ENCODE measurements around the gene MATR3. TPM values are rescaled to one million over a fixed set of nuclear protein-coding genes. Genes with fewer than 3 reads are reported as not detected.
"Not testable (repeated sequence)": the region's sequence is repeated elsewhere in the genome, so short reads cannot be mapped to it uniquely, and the experiment has no call there.

MATR3 gene
- total and polyA plus RNA-seq, 8 donors, result 171 to 638 (median 534) TPM

DNA sequence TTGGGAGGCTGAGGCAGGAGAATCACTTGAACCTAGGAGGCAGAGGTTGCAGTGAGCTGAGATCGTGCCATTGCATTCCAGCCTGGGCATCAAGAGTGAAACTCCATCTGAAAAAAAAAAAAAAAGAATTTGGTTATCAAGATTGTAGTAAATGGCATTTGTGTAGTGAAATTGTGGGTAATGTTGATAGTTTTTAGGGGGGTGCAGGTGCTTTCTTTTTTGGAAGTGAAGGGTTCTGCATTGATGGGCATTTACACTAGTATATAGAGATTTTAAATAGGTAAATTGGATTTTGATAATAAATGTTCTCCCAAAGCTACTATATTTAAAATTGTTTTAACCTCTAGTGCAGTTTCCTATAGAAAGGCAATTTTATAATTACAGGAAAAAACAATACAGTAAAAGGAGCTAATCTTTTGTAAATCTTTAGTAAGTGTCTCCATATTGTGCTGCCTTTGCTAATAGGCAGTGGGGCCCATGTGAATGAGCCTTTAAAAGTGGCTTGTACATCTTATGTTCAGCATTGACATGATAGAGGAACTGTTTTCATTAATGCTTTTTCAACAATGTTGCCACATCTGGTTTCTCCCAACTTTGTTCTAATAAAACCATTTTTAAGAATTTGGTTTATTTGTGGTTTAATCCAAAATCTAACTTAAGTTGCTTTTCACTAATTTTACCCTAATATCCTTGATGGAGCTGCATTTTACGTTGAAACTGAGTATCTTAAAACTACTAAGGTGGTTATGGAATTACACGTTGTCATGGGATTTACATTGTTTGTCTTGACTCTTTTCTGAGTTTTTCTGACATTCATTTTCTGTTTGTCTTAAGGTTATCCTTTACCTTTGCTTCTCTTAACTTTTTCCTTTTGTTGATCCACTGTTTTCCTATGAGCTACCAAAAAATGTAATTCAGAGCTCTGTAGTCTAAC is 11.1 kb downstream of the MATR3 start:
- DNase-seq (no peak), ATAC-seq (no peak)
- Histone ChIP-seq H3K4me3 (no peak overlapping the region), H3K9me3 (no peaks in the 10 kb centered on the region), H3K36me3 (no peaks in the 10 kb centered on the region), H3K27ac (no peak overlapping the region), H3K27me3 (no peaks in the 10 kb centered on the region), H3K4me1 (peaks cover 9 to 94% of the 10 kb centered on the region in 2 donors)
- TF ChIP-seq, protein P1, sequence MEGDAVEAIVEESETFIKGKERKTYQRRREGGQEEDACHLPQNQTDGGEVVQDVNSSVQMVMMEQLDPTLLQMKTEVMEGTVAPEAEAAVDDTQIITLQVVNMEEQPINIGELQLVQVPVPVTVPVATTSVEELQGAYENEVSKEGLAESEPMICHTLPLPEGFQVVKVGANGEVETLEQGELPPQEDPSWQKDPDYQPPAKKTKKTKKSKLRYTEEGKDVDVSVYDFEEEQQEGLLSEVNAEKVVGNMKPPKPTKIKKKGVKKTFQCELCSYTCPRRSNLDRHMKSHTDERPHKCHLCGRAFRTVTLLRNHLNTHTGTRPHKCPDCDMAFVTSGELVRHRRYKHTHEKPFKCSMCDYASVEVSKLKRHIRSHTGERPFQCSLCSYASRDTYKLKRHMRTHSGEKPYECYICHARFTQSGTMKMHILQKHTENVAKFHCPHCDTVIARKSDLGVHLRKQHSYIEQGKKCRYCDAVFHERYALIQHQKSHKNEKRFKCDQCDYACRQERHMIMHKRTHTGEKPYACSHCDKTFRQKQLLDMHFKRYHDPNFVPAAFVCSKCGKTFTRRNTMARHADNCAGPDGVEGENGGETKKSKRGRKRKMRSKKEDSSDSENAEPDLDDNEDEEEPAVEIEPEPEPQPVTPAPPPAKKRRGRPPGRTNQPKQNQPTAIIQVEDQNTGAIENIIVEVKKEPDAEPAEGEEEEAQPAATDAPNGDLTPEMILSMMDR (IDR thresholded peaks at IDR 0.05), result no peak
- intact Hi-C loops (cut with DNase I), result no loop called here

DNA sequence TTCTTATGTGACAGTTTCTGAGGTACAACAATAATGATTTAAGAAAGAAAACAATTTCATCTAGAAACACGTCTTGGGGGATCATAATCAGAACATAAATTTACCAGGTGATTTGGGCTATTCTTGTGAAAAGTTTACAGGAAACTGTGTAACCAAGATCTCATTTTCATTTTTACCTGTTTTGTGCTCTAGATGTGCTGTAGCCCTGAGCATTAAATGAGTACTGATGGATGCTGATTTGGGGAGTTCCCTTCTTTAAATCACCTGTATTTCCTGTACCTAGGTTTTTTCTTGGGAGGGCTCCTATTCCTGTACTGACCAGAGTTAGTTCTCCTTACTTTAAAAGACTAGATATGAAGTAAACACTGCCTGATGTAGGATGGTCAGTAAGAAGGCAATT is 12.7 kb downstream of the MATR3 start:
- Histone ChIP-seq H3K9me3 (no peaks in the 10 kb centered on the region), H3K36me3 (no peaks in the 10 kb centered on the region), H3K4me1 (peaks cover 4 to 96% of the 10 kb centered on the region in 2 donors), H3K27me3 (no peaks in the 10 kb centered on the region), H3K4me3 (no peak overlapping the region), H3K27ac (no peak overlapping the region)
- DNase-seq, result no peak
- ATAC-seq, result no peak
- TF ChIP-seq, protein P1 (IDR thresholded peaks at IDR 0.05), result no peak
- intact Hi-C loops (cut with DNase I), result no loop called here

DNA sequence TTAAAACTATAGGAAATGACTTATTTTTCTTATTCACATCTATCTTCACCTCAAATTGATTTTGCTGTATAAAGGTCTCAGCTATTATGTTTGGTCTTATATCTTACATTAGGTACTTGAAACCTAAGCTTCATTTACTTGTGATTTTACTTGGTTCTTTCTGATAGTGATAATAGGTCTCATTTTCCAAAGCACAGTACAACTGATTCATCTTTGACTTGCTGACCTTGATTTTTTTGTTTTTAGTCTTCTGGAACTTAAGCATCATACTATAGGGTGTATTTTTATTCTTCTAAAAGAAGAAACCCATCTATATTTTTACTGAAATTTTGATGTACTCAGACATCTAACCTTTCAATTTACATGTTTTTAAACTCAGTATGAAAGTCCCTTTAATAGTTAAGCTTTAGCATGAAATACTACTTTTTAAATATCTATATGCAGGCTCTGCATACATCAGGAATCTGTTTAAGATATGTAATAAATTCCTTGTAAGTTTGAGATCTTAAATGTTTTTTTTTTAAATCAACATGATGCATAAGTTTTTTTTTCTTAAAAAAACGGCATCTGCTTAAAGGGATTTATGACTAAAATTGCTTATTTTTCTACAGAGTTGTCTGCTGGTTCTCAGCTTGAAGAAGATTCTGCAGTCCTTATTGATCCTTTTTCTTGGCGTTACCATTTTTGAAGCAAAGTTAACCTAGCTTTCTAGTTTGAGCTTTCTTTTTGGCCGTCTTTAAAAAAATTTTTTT is 13.3 kb downstream of the MATR3 start:
- Histone ChIP-seq H3K27me3 (no peaks in the 10 kb centered on the region), H3K4me1 (peaks cover 4 to 92% of the 10 kb centered on the region in 2 donors), H3K27ac (no peak overlapping the region), H3K4me3 (no peak overlapping the region), H3K36me3 (no peaks in the 10 kb centered on the region), H3K9me3 (no peaks in the 10 kb centered on the region)
- TF ChIP-seq, protein P1 (IDR thresholded peaks at IDR 0.05), result no peak
- no peak for DNase-seq
- intact Hi-C loops (cut with DNase I), result no loop called here
- no peak for ATAC-seq

DNA sequence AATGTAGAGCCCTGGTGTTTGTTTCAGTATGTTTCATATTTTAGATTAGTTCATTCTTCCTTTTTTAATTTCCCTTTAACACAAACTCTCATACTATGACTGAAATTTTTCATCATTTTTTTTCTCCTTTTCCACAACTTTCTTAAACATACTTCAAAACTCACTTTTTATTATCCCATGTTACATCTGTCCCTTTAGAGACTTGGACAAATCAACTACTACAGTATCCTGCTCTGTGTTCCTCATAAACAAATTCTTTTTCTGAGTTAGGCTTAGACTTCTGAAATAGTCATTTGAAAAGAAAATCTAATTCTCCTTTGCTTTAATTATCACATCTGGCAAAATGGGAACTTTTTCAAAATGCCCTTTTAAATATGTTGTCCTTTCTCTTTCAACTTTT is 15.3 kb downstream of the MATR3 start:
- H3K27me3 ChIP-seq, result no peaks in the 10 kb centered on the region
- intact Hi-C loops (cut with DNase I), result no loop called here
- H3K36me3 ChIP-seq, result no peaks in the 10 kb centered on the region
- H3K9me3 ChIP-seq, result no peaks in the 10 kb centered on the region
- TF ChIP-seq, protein P1 (IDR thresholded peaks at IDR 0.05), result no peak
- no peak overlapping the region for H3K4me3 ChIP-seq
- H3K27ac ChIP-seq, result no peak overlapping the region
- peaks cover 4 to 83% of the 10 kb centered on the region in 2 donors for H3K4me1 ChIP-seq
- ATAC-seq (no peak), DNase-seq (no peak)

DNA sequence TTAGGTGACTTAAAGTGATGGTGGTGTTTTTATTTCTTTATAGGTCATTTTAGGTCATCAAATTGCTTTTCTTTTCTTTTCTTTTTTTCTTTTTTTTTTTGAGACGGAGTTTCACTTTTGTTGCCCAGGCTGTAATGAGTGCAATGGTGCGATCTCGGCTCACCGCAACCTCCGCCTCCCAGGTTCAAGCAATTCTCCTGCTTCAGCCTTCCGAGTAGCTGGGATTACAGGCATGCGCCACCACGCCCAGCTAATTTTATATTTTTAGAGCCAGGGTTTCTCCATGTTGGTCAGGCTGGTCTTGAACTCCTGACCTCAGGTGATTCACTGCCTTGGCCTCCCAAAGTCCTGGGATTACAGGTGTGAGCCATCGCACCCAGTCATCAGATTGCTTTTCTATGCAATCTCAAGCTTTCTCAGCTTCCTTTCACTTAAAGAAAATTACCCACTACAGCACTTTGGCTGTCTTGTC is 17.2 kb downstream of the MATR3 start:
- H3K9me3 ChIP-seq; intact Hi-C loops (cut with DNase I); H3K36me3 ChIP-seq; H3K4me3 ChIP-seq; H3K27me3 ChIP-seq; H3K27ac ChIP-seq; DNase-seq; ATAC-seq: not testable (repeated sequence)
- peaks cover 7 to 83% of the 10 kb centered on the region in 2 donors for H3K4me1 ChIP-seq
